ENCODE results near the gene CEP128.

CEP128 gene

DNA sequence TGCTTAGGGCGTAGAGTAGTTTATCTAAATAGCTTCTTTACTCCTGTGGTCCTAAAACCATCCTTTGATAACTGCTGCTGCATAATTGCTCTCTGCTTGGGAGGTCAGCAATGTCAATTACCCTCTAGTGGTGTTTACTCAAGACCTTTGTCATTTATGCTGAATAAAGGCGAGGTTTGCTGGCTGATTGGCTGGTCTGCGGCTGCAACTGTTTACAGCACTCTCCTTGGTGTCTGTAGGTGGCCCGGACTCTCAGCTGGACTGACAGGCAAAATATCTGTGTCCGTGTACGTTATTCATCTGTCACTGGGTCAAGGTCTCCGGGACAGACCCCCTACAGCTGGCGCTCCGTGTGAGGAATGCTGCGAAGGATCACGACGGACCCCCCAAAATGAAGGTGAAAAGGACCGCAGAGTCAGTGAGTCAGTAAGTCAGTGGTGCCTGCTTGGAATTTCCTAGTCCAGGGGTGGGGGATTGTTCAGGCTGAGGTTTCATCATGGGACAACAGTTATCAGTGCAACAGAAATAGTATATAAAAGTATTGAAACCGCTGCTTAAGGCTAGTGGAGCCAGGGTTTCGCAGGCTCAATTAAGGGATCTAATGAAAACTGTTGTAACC lies 476.9 kb downstream of the CEP128 start:
- no peak for DNase-seq

GRCh38 chr14:80456209-80456608 lies 485.3 kb downstream of the CEP128 start:
- no peak for DNase-seq

DNA sequence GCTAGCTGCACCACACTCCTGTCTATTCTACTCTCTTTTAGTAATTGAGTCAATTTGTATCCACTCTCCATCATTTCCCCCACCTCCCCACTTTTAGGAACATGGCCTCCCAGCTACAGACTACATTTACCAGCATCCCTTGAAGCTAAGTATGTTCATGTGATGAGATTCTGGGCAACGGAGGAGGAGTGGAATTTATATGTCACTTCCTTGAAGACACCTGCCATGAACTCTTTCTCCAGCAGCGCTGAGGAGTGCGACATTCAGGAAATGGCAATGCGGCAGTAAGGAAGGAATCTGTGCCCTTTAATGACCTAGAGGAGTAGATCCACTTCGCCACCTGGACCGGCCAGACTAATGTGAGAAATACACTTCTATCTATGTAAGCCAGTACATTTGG lies 486.5 kb downstream of the CEP128 start:
- DNase-seq = no peak

- no peak for DNase-seq
Observed at GRCh38 chr14:80448267-80448666, 493.3 kb downstream of the CEP128 start.

- DNase-seq = no peak
Observed at GRCh38 chr14:80447392-80447791, 494.1 kb downstream of the CEP128 start.
